NCI-H446 (cell line): ENCODE results near the gene ENTPD6.

ENCODE experiments used
- DNase-seq, 2 experiments: peaks; one replicate each; lab custom pipeline; 2025; lab: John Stamatoyannopoulos, UW

The ENTPD6 gene

DNA sequence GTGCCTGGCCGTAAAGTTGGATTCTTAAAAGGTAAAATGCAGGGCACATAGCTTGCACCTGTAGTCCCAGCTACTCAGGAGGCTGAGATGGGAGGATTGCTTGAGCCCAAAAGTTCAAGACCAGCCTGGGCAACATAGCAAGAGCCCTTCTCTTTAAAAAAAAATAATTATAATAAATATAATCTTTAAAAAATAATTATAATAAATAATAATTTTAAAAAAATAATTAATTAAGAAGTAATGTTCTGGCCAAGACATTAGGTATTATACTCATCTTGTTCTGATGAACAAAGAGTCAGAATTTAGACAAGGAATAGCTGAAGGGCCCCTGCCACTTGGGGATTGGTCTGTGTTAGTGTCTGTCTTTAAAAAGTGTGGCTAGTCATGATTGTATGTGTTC, 13.9 kb downstream of the ENTPD6 start:
- no peak for DNase-seq

DNA sequence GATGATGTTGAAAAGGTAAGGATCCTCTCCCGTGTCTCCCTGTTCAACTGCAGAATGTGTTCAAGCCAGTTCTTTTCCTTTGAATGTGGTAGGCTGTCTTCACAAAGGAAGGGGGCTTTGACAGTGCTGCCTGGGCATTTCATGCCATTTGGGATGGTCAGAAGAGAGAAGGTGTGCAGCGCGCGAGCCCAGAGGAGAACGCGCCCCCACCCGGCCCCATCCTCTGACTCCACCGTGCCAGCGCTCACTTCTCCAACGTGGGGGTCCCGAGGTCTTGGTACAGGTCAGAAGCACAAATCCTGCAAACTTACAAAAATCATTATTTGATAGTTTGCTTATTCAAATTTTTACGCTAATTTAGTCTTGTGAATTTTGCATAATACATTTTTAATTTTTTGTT, 14.4 kb downstream of the ENTPD6 start:
- no peak for DNase-seq

DNA sequence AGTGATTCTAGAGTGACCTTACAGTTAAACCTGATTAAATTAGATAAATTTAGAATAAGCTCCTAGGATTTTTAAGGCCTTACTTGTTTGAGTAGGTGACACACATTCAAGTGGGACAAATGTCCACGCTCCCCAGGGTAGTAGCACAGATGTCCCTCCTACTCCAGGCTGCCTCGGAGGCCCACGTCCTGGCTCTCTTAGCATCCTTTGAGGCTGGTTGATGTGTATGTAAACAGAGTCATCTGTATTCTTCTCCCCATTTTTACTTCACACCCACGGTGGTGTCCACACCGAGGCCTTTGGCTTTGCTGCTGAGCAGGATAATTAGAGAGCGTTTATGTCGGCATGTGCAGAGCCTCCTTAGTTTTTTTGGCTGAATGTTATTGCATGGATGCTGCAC, 15.8 kb downstream of the ENTPD6 start:
- DNase-seq, result no peak

DNA sequence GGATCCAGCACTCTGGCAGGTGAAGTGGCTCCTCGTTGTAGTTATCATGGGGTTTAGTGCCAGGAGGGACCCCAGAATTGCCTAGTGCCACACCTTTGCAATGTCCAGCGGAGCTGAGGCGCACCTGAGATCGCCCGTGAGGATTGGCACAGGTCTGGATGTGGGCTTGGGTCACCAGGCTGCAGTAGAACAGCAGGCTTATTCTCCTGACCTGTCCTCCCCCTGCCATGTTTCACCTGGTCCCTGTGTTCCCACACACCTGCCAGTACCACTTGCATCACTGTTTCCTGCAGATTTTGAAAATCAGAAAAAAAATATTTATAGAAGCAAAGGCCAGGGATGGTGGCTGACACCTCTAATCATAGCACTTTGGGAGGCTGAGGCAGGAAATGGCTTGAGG, 16.7 kb downstream of the ENTPD6 start:
- DNase-seq, result no peak

DNA sequence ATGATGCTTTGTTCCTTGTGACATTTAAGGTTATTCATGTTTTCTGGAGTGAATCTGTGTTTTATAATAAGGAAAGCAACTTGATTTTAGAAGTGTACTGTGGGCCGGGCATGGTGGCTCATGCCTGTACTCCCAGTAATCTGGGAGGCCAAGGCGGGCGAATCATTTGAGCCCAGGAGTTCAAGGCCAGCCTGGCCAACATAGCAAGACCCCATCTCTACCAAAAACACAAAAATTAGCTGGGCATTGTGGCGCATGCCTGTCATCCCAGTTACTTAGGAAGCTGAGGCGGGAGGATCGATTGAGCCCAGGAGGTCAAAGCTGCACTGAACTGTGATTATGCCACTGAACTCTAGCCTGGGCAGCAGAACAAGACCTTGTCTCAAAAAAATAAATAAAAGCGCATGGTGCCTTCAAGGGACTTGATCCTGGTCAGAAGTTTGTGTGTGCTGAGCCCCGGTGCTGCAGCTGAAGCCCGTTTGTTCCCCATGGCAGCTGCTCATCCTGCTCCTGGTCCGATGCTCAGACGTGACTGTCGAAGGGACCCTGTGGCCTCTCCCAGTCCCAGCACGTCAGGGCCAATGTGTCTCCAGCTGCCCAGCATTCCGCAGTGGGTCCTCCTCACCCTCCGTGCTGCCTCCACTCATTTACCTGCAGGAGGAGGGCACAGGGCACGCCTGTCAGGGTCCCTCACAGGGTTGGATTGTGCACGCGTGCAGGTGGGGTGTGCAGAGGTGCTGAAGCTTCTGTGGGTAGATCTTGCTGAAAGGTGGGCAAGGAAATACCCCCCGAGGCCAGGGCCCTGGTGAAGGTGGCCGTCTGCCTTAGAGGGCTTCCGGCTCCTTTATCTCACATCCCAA, 18.3 kb downstream of the ENTPD6 start:
- no peak for DNase-seq

DNA sequence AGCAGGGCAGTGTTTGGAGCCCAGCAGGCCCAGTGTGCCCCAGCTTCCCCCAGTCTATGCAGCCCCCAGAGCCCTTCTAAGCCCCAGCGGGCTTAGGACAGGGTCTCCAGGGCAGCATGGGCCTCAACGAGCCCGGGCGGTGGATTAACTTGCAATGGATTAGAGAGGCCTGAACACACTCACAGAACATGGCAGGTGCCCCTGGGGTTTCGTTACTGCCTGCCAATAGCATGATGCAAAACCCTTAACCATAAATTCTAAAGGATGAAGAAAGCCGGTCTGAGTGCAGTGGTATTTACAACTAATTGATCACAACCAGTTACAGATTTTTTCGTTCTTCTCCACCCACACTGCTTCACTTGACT, 18.9 kb downstream of the ENTPD6 start:
- no peak for DNase-seq

DNA sequence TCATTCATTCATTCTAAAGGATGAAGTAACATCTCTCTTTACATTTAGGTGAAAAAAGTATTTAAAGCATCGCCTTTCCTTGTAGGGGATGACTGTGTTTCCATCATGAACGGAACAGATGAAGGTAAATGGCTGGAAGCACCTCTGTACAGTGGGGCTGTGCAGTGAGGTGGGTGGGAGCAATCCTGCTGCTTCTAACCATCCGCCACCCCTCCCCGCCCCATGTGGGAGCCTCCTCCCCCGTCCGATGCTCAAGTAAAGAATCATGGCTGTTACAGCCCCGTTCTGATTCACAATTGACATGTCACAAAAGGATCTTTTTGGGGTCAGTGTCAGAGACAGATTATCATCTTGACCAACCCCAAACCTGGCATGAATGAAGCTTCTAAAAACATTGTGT, 19.3 kb downstream of the ENTPD6 start:
- no peak for DNase-seq

DNA sequence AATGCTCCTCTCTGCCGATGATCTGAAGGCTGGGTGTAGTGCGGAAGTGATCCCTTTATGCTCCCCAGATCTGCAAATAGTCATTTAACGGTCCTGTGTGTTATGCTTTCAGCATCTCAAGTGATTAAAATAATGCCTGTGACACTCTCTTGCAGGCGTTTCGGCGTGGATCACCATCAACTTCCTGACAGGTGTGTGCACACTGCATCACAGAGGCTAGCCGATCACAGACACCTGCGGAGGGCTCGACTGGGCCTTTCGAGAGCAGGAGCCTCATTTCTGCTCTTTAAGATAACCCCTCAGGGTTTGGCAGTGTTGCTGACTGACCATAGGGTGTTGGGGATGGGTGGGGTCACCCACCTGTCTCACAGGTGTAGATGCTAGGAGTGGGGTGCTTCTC, 20.0 kb downstream of the ENTPD6 start:
- no peak for DNase-seq

DNA sequence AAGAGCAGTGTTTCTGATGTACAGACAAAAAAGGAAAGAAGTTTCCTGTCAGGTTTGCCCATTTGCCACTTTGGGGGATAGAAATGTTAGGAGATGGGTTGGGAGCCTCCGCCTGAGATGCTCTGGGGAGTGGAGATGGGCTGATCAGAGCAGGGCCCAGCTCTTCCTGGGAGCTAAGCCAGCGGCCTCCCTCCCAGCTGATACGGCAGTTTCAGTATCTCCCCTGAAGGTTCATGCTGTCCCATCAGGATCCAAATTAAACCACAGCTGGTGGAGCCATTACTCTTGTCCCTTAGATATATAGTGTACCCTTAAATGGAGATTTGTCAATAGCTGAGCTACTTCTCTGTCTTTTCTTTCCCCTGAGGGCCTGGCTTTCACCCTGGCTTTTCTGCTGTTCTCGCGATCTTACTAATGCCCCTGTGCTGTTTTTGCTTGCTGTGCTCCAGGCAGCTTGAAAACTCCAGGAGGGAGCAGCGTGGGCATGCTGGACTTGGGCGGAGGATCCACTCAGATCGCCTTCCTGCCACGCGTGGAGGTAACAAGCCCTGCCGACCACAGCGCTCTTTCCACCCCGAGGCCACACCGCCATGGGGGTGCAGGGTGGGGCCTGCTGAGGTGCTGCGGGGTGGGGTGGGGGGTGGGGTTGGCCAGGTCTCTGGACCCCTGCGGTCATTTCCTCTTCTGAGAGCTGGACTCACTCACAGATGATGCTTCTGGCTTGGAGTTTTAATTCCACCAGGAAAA, 20.9 kb downstream of the ENTPD6 start:
- DNase-seq, result no peak

DNA sequence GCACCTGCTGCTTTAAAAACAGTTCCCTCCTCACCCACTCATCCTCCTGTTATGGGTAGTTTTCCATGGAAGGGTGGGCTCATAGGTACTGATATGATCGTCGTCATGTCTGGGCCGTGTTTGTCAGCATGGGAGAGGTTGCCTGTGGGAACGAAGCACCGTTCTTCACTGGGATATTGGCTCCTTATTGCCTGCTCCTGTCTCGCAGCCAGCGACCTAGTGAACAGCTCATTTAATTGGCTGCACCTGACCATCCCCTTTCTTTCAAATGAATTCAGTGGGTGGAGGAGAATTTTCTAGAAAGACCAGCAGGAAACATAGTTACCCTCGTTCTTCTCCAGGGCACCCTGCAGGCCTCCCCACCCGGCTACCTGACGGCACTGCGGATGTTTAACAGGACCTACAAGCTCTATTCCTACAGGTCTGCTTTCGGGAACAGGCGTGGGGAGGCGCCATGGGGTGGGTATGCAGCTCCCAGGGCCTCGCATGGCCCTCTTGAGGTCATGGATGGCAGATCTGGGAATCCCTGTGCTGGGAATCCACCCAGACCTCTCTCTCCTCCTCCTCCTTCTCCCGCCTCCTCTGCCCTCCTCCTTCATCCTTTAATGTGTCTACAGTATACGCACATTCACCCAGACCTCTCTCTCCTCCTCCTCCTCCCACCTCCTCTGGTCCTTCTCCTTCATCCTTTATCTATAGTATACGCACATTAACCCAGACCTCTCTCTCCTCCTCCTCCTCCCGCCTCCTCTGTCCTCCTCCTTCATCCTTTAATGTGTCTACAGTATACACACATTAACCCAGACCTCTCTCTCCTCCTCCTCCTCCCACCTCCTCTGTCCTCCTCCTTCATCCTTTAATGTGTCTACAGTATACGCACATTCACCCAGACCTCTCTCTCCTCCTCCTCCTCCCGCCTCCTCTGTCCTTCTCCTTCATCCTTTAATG, 21.9 kb downstream of the ENTPD6 start:
- no peak for DNase-seq

DNA sequence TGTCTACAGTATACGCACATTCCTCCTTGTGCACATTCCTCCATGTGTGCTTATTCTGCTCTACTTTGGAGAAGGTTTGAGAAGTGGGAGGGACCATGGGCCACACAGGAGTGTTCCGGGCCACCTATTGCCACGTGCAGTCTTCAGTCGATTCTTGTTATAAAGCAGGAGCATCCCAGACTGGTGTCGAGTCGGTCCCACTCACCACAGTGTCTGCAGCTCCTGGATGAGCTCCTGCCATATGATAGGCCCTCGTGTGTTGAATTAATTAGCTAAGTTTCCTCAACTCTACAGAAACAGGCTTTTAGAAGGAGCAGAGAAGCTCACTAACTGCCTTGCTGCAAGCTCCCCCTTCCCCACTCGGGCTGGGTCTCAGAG, 22.6 kb downstream of the ENTPD6 start:
- no peak for DNase-seq

DNA sequence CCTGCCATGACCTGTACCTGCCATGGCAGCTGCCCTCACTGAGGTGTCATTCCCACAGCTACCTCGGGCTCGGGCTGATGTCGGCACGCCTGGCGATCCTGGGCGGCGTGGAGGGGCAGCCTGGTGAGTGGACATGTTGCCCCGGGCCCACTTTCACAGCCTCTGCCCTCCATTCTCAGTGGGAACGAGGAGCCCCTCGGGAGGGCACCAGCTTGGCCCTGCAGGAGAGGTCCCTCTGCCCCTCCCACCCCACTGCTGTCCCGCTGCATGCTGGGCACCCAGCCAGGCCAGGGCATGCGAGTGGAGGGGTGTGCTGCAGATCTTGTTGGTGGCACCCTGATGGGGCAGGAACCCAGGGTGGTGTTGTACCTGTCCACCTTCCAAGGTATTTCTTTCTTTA, 23.0 kb downstream of the ENTPD6 start:
- DNase-seq, result no peak

DNA sequence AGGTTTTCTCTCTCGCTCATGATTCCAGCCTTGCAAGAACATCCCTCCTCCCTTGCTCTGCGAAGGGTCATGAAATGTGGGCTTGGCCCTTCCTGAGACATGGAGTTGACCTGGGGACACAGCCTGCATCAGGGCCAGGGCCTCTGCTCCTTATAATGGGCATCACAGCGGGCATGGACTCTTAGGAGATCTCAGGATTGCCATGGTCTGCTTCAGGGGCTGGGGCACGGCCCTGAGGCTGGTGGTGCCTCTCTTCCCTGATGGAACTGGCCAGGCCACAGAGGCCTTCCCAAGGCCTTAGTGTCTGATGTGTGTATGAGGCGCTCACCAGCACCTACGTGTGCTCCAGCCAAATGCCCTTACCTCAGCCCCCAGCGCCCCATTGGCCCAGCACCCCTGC, 23.9 kb downstream of the ENTPD6 start:
- no peak for DNase-seq

DNA sequence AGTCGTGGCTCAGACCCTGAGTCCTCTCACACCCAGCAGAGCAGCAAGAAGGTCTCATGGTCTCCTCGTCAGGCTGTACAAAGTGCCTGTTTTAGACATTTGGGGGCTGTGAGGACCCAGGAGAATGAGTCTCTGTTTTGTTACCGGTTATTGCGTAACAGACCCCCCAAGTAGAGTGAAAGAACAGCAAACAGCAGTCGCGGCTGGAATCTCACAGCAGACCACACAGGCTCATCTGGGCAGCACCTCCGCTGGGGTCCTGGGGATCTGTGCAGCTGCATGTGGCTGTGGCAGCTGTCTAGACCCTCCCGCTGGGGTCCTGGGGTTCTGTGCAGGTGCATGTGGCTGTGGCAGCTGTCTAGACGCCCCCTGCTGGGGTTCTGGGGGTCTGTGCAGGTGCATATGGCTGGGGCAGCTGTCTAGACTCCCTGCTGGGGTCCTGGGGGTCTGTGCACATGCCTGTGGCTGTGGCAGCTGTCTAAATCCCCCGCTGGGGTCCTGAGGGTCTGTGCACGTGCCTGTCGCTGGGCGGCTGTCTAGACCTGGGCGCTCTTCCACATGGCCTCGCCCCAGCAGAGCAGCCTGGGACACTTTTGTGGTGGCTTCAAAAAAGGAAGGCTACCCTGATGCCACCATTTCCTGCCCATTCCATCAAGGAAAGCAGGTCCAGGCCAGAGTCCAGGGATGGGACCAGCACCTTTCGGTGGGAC, 24.7 kb downstream of the ENTPD6 start:
- no peak for DNase-seq

DNA sequence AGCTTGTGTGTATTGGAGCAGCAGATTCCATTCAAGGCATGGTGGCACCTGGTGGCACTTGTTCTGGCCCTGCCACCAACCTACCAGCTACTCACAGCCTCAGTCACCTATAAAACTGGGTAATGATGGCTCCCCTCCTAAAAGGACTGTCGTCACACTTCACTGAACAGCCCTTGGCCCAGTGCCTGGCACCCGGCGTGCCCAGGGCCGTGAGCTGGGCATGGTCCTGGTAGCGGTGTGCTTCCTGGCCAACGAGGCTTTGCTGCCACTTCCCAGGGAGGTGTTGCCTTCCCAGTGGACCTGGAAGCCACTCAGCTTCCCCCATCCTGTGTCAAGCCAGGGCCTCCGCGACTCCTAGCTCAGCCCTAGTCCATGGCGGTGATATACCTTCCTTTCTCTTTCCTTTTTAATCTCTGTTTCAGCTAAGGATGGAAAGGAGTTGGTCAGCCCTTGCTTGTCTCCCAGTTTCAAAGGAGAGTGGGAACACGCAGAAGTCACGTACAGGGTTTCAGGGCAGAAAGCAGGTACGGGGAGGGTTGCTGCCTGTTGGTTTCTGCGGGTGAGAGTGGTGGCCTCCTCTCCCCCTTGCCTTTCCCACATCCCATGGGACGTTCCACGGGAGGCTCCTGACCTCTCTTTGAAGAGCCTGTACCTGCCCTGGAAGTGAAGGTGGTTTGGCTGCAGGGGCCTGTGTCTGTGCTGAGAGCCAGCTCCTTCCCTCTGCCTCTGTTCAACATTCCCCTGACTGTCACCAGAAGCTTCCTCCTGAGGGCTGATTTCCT, 25.5 kb downstream of the ENTPD6 start:
- DNase-seq, result no peak

DNA sequence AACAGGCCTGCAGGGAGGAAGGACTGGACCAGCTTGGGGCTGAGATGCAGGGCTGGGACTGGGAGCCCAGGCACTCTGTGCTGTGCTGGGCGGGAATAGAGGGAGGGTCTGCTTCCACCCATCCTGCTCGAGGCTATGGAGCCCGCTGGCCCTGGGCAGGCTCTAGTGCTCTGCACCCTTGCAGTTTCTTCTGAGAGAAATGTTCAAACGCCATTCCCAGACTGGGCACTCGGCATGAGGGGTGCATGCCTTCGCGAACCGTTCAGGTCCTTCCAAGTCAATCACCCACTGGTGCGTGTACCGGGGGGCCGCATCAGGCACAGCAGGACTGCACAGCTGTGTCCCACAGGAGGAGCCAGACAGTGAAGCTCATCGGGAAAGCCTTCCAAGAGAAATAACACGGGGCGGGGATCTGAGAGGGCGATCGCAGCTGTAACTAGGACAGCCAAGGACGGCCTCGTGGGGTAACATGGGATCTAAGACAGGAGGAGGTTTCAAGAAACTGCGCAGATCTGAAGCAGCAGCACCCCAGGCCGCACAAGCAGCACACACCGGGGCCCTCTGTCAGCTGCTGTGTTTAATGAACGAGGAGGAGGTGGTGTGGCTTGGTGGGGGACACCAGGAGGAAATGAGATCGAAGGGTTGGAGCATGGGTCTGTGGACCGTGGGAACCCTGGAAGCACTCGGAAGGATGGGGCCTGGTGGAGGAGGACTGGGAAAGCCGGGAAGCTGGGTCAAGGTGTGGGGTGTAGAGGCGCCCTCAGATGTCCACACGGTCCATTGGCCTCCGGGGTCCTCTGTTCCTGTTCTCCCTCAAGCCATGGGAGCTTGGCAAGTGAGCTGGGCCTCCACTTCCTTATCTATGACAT, 26.3 kb downstream of the ENTPD6 start:
- DNase-seq, result no peak

DNA sequence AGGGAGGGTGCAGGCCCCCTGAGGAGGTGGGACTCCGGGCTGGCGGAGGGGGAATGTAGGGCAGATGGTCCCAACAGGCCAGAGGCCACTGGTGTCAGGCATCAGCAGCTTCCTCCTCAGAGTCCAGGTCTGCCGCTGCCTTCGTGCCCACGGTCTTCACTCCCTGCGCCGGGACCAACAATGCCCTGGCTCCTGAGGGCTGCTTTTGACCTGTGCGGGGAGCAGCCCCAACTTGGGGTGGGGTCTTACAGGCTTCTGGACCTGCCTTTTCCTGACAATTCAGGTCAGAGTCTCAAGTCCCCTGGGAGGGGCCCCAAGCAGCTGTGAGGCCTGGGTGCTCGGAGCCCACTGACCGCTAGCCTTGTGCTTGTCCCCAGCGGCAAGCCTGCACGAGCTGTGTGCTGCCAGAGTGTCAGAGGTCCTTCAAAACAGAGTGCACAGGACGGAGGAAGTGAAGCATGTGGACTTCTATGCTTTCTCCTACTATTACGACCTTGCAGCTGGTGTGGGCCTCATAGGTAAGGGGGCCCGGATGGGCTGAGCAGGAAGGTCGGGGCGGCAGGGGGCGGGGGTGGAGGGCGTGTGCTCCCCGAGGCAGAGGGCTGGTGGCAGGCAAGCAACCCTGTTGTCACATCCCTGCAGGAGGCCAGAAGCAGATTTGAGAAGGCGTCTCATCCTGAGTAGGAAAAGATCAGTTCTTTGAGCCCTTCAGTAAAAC, 27.1 kb downstream of the ENTPD6 start:
- no peak for DNase-seq

DNA sequence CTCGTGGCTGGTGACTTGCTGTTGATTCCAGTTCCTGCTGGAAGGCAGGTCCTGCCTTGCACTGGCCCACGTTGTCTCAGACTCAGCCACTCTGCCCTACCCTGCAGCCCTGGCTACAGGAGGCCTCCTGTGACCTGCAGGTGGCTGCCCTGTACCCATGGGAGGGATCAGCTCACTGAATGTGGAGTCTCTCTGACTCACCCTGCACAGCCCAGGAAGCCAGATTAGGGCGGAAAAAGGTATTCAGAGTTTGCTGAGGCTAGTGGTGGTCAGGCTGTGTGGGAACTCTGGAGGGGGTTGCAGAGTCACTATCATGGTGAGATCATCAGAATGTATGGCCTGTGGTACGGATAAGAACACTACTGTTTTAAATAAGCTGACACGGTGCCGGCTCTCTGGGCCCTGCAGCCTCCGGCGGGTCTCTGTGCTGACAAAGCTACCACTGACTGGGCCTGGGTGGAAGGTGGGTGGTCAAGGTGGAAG, 27.7 kb downstream of the ENTPD6 start:
- DNase-seq, result no peak
